Sigmoid colon (tissue), 7 donors: Measurements from ENCODE around the gene CARD11. TPM values are rescaled to one million over a fixed set of nuclear protein-coding genes. Genes with fewer than 3 reads are reported as not detected.
"Not testable (repeated sequence)": the region's sequence is repeated elsewhere in the genome, so short reads cannot be mapped to it uniquely, and the experiment has no call there.

Source experiments
- DNase-seq: peaks from one replicate; pipeline ENCODE4 v3.0.0-alpha.2; 2019
- H3K27ac ChIP-seq, 4 donors: fragments of 200-600 bp; sonication (generic); one replicate each; pipeline ENCODE4 v1.5.1; 2016 to 2019; ENCODE audit warnings: mild to moderate bottlenecking in 1 of 4
- H3K27me3 ChIP-seq, 3 donors: fragments of 200-600 bp; sonication (generic); one replicate each; pipeline ENCODE4 v1.5.1; 2019; ENCODE audit warnings: mild to moderate bottlenecking in 1 of 3
- H3K36me3 ChIP-seq, 4 donors: fragments of 200-600 bp; sonication (generic); one replicate each; pipeline ENCODE4 v1.5.1; 2016 to 2019
- H3K4me1 ChIP-seq, 4 donors: fragments of 200-600 bp; sonication (generic); one replicate each; pipeline ENCODE4 v1.5.1; 2017 to 2019
- H3K4me3 ChIP-seq, 4 donors: fragments of 200-600 bp; sonication (generic); one replicate each; pipeline ENCODE4 v1.5.1; 2017 to 2019; ENCODE audit warnings: mild to moderate bottlenecking in 2 of 4, moderate library complexity in 1 of 4
- H3K9me3 ChIP-seq, 4 donors: fragments of 200-600 bp in 3 of 4; sonication (generic) in 3 of 4; one replicate each; pipeline versions ENCODE4 v1.5.1 to v1.6.1; 2013 to 2019
- EP300 ChIP-seq, 4 donors: sonication (generic); formaldehyde crosslinking; IDR thresholded peaks; one replicate each; pipeline ENCODE4 v1.6.1; 2017; ENCODE audit warnings: antibody characterized with exemption in 4 of 4
- POLR2A ChIP-seq, 2 donors: fragments of 450-650 bp; IDR thresholded peaks; one replicate each; pipeline ENCODE4 v1.6.1; 2016; ENCODE audit warnings: antibody characterized with exemption in 2 of 2, mild to moderate bottlenecking in 2 of 2, moderate library complexity in 2 of 2
- POLR2AphosphoS5 ChIP-seq, 4 donors: sonication (generic); formaldehyde crosslinking; IDR thresholded peaks; one replicate each; pipeline ENCODE4 v1.6.1; 2017; ENCODE audit warnings: antibody characterized with exemption in 4 of 4
- WGBS, 2 donors: extraction: QIAGEN DNeasy Blood & Tissue Kit; methylation state at CpG; one replicate each; pipeline ENCODE4 v1.1.7; 2013; 5-methylcytosine and 5-hydroxymethylcytosine counted together
- intact Hi-C: fragments of 100-400 bp; cut with DNase I; formaldehyde crosslinking; loops from one replicate; pipeline ENCODE4 v1.15.1; 2023
- polyA plus RNA-seq, 3 donors: library from polyadenylated mRNA; stranded (reverse); fragments of 200-250 nt; gene quantifications; one replicate each; pipeline ENCODE4 v1.2.3, GENCODE V29; 2013
- total RNA-seq, 4 donors: library from RNA; depleted of rRNA; stranded (reverse); fragments of >200 nt; gene quantifications; one replicate each; pipeline ENCODE4 v1.1.0, GENCODE V29; 2016
- TF ChIP-seq, protein P1 (sequence below), 4 experiments: fragments of 450-650 bp in 3 of 4; fragments of 200-600 bp in 1 of 4; IDR thresholded peaks; one replicate each; pipeline ENCODE4 v1.5.1; 2016 to 2019; ENCODE audit warnings: antibody characterized with exemption in 4 of 4, mild to moderate bottlenecking in 3 of 4, moderate library complexity in 2 of 4
- donor health status: healthy with polysubstance abuse.
- donor health status: Bipolar disorder and iron deficiency.
- donor health status: healthy.

CARD11 gene
- total and polyA plus RNA-seq, 7 donors: 0.14 to 22.4 (median 0.66) TPM; not detected in 1

DNA sequence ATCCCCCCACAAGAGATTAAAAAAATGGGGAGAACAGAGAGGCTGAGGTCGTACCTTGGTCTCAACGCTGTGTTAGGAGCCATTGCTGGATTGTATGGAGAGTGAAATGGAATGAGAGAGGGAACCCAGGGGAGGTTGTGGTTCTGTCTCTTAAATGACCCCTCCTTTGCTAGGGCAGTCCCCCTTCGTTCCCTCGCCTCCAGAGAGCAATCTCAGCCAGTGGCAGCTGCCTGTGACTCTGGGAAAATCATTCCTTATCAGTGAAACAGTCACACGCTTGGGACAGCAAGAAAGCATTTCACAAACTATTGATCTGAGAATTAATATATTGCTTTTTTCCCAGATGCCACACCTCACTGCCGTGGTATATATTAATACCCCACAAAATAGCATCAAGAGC, 12.0 kb upstream of the CARD11 start:
- TF ChIP-seq EP300 (IDR thresholded peaks at IDR 0.05) (no peak), POLR2A (IDR thresholded peaks at IDR 0.05) (no peak), POLR2AphosphoS5 (IDR thresholded peaks at IDR 0.05) (no peak)
- TF ChIP-seq, protein P1, sequence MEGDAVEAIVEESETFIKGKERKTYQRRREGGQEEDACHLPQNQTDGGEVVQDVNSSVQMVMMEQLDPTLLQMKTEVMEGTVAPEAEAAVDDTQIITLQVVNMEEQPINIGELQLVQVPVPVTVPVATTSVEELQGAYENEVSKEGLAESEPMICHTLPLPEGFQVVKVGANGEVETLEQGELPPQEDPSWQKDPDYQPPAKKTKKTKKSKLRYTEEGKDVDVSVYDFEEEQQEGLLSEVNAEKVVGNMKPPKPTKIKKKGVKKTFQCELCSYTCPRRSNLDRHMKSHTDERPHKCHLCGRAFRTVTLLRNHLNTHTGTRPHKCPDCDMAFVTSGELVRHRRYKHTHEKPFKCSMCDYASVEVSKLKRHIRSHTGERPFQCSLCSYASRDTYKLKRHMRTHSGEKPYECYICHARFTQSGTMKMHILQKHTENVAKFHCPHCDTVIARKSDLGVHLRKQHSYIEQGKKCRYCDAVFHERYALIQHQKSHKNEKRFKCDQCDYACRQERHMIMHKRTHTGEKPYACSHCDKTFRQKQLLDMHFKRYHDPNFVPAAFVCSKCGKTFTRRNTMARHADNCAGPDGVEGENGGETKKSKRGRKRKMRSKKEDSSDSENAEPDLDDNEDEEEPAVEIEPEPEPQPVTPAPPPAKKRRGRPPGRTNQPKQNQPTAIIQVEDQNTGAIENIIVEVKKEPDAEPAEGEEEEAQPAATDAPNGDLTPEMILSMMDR (IDR thresholded peaks at IDR 0.05): no peak
- no peak overlapping the region for H3K4me3 ChIP-seq
- H3K27me3 ChIP-seq: peaks cover 0 to 10% (median 0%) of the 10 kb centered on the region in 3 donors
- WGBS, 2 donors: 51 to 78% methylated on average over 6 of the region's 6 CpGs
- no peak overlapping the region for H3K27ac ChIP-seq
- H3K36me3 ChIP-seq: no peaks in the 10 kb centered on the region
- DNase-seq: no peak
- H3K9me3 ChIP-seq: peaks cover 0 to 8% (median 0%) of the 10 kb centered on the region in 4 donors
- intact Hi-C loops: no loop called here
- H3K4me1 ChIP-seq: peaks cover 0 to 17% (median 12%) of the 10 kb centered on the region in 4 donors

DNA sequence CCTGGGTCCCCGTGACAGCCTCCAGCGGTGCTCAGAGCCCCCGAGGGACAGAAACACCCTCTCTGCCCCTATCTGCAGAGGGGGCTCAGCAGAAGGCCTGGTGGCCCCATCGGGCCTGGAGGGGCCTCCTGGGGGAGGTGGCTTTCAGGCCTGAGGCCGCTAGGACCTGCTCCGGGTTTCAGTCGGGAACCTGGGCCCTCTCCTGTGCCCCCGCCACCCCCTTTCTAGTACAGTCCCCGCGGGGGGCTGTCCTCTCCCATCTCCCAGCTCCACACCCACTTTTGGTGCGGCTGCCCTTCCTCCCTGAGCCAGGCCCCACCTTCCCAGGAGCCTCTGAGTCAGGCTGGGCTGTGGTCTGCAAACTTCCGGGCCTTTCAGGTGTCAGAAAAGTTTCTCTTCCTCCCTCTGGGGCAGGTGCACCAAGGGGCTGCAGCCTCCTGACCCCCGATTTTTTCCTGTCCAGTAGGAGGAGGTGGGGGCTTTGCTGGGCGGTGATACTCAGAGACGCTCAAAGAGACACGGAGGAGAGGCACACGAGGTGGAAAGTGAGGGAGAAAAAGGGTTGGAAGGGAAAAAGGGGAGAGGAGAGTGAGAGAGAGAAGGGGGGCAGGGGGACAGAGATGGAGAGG, 692 bp downstream of the CARD11 start:
- intact Hi-C loops: no loop called here
- Histone ChIP-seq H3K4me1 (no peaks in the 10 kb centered on the region), H3K27ac (no peak overlapping the region), H3K4me3 (no peak overlapping the region), H3K9me3 (no peaks in the 10 kb centered on the region), H3K36me3 (no peaks in the 10 kb centered on the region), H3K27me3 (peaks cover 4 to 27% (median 27%) of the 10 kb centered on the region in 3 donors)
- no peak for DNase-seq
- TF ChIP-seq POLR2A (IDR thresholded peaks at IDR 0.05): no peak
- no peak for TF ChIP-seq EP300 (IDR thresholded peaks at IDR 0.05)
- no peak for TF ChIP-seq POLR2AphosphoS5 (IDR thresholded peaks at IDR 0.05)
- TF ChIP-seq, protein P1 (IDR thresholded peaks at IDR 0.05): no peak
- 16 to 24% methylated on average over 17 of the region's 17 CpGs for WGBS, 2 donors

DNA sequence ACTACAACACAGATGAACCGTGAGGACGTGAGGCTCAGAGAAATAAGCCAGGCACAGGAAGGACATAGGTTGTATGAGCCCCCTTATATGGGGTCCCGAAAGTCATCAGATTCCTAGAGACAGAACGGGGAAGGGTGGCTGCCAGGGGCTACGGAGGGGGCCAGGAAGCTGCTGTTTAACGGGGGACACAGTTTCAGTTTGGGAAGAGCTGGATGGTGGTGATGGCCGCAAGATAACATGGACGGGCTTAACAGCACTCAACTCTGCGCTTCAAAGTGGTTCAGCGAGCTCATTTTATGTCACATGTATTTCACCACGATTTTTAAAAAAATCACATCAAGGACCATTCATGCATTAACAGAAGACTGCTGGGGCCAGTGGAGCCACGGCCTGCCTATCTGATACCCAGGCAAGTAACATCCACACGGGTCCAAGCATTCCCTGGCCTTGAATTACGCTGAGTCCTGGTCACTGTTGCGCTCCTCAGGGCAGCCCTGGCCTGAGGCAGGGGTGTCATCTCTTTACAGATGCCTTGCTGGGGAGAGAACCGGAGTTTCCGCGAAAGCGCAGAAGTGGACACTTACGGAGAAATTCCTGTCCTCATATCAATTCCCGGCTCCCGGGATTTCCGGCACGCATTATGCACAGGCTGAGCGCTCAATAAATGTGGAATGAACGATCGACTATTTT, 1.5 kb downstream of the CARD11 start:
- Histone ChIP-seq H3K4me3 (no peak overlapping the region), H3K27ac (no peak overlapping the region), H3K9me3 (no peaks in the 10 kb centered on the region), H3K4me1 (no peaks in the 10 kb centered on the region), H3K27me3 (peaks cover 4 to 27% (median 27%) of the 10 kb centered on the region in 3 donors), H3K36me3 (no peaks in the 10 kb centered on the region)
- DNase-seq: no peak
- intact Hi-C loops: no loop called here
- 87 to 89% methylated on average over 27 of the region's 27 CpGs for WGBS, 2 donors
- TF ChIP-seq EP300 (IDR thresholded peaks at IDR 0.05): no peak
- no peak for TF ChIP-seq POLR2A (IDR thresholded peaks at IDR 0.05)
- TF ChIP-seq, protein P1 (IDR thresholded peaks at IDR 0.05): no peak
- TF ChIP-seq POLR2AphosphoS5 (IDR thresholded peaks at IDR 0.05): no peak

DNA sequence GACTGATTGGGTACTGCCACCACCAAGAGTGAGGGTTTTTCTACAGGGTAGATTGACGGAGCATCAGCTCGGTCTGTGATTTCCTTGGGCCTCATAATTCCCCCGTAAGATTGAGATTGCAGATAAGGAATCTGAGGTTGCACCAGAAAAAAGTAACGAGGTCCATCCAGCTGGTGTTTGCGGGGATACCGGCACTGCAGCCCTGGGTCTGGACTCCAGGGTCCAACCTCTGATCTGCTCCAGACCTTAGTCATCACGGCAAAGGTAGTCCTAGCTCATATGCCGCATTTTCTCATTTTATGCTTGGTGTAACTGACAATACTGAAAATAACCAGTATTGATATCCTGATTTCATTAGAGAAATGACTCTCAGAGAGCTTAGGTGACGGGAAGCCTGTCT, 3.9 kb downstream of the CARD11 start:
- H3K36me3 ChIP-seq: no peaks in the 10 kb centered on the region
- intact Hi-C loops: no loop called here
- no peak overlapping the region for H3K27ac ChIP-seq
- H3K4me1 ChIP-seq: no peaks in the 10 kb centered on the region
- TF ChIP-seq, protein P1 (IDR thresholded peaks at IDR 0.05): no peak
- TF ChIP-seq EP300 (IDR thresholded peaks at IDR 0.05) (no peak), POLR2A (IDR thresholded peaks at IDR 0.05) (no peak), POLR2AphosphoS5 (IDR thresholded peaks at IDR 0.05) (no peak)
- H3K4me3 ChIP-seq: no peak overlapping the region
- no peak for DNase-seq
- WGBS, 2 donors: 83 to 88% methylated on average over 9 of the region's 9 CpGs
- peaks cover 4 to 24% (median 19%) of the 10 kb centered on the region in 3 donors for H3K27me3 ChIP-seq
- H3K9me3 ChIP-seq: no peaks in the 10 kb centered on the region

DNA sequence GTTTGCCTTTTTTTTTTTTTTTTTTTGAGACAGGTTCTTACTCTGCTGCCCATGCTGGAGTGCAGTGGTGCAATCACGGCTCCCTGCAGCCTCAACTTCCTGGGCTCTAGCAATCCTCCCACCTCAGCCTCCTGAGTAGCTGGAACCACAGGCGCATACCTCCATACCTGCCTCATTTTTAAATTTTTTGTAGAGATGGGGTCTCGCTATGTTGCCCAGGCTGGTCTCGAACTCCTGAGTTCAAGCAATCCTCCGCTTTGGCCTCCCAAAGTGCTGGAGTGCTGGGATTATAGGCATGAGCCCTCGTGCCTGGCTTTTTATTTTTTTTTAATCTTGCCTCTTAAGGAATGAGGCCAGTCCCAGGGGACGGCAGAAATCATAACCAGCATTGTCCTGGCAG, 5.7 kb downstream of the CARD11 start:
- H3K4me3 ChIP-seq, H3K4me1 ChIP-seq, H3K36me3 ChIP-seq, DNase-seq, intact Hi-C loops, H3K27ac ChIP-seq, H3K9me3 ChIP-seq: not testable (repeated sequence)
- H3K27me3 ChIP-seq: peaks cover under 1 to 10% (median 4%) of the 10 kb centered on the region in 3 donors
- WGBS, 2 donors: 79 to 84% methylated on average over 7 of the region's 7 CpGs
